WTC11 (cell line): ENCODE data around the gene DOK5. TPM values are rescaled to one million over a fixed set of nuclear protein-coding genes. Genes with fewer than 3 reads are reported as not detected.

Experiments used
- ATAC-seq: fragments of 200-7000 bp; cut with Tn5 transposase; 2 replicates; pipeline ENCODE4 v1.10.0; 2021; ENCODE audit warnings: mild to moderate bottlenecking, moderate library complexity
- CTCF ChIA-PET: fragments of 300-600 bp; sonication (Branson Sonifier 250); formaldehyde crosslinking; loops from one replicate; lab custom pipeline; 2021; ENCODE audit warnings: antibody characterized with exemption; lab: Charles Lee
- POLR2A ChIA-PET: fragments of 350-600 bp; sonication (Branson Sonifier 250); formaldehyde crosslinking; loops from one replicate; lab custom pipeline; 2021; ENCODE audit warnings: antibody characterized with exemption; lab: Charles Lee
- DNase-seq: peaks from one replicate; pipeline ENCODE4 v3.0.0; 2021; ENCODE audit warnings: low spot score
- H3K27ac Mint-ChIP-seq: 2 replicates; pipeline ENCODE4 v1.8.0; 2021; ENCODE audit warnings: mixed read lengths
- H3K27me3 Mint-ChIP-seq: 2 replicates; pipeline ENCODE4 v1.8.0; 2021; ENCODE audit warnings: low read depth, mild to moderate bottlenecking, moderate library complexity, mixed read lengths
- H3K36me3 Mint-ChIP-seq: 2 replicates; pipeline ENCODE4 v1.8.0; 2021; ENCODE audit warnings: mixed read lengths
- H3K4me1 Mint-ChIP-seq: 2 replicates; pipeline ENCODE4 v1.8.0; 2022; ENCODE audit warnings: mixed read lengths
- H3K4me3 Mint-ChIP-seq: 2 replicates; pipeline ENCODE4 v1.8.0; 2021; ENCODE audit warnings: mild to moderate bottlenecking, moderate library complexity, mixed read lengths
- H3K9me3 Mint-ChIP-seq: 2 replicates; pipeline ENCODE4 v1.8.0; 2021; ENCODE audit warnings: mixed read lengths
- CREB1 ChIP-seq: sonication (generic); formaldehyde crosslinking; IDR thresholded peaks from 2 replicates; pipeline ENCODE4 v1.8.0; 2023; ENCODE audit warnings: mild to moderate bottlenecking, missing genetic modification reagents
- EMX1 ChIP-seq: fragments of 250-450 bp; sonication (Bioruptor Pico); IDR thresholded peaks from 2 replicates; pipeline ENCODE4 v1.8.0; 2021; ENCODE audit warnings: mild to moderate bottlenecking
- GABPB1 ChIP-seq: sonication (generic); formaldehyde crosslinking; IDR thresholded peaks from 2 replicates; pipeline ENCODE4 v1.8.1; 2023; ENCODE audit warnings: mild to moderate bottlenecking, missing genetic modification reagents
- HMGA2 ChIP-seq: fragments of 250-450 bp; sonication (Bioruptor Pico); IDR thresholded peaks from 2 replicates; pipeline ENCODE4 v1.4.0; 2021; ENCODE audit warnings: mild to moderate bottlenecking, moderate library complexity
- NFE2L1 ChIP-seq: sonication (generic); formaldehyde crosslinking; IDR thresholded peaks from 2 replicates; pipeline ENCODE4 v1.8.1; 2023; ENCODE audit warnings: missing genetic modification reagents
- NR3C1 ChIP-seq: sonication (generic); formaldehyde crosslinking; conservative IDR thresholded peaks from 2 replicates; pipeline ENCODE4 v1.8.1; 2023; ENCODE audit warnings: low read depth, mild to moderate bottlenecking, missing genetic modification reagents
- PRRX2 ChIP-seq: fragments of 250-450 bp; sonication (Bioruptor Pico); IDR thresholded peaks from 2 replicates; pipeline ENCODE4 v1.8.0; 2021; ENCODE audit warnings: mild to moderate bottlenecking
- SMAD3 ChIP-seq: sonication (generic); formaldehyde crosslinking; IDR thresholded peaks from 2 replicates; pipeline ENCODE4 v1.8.0; 2022; ENCODE audit warnings: missing genetic modification reagents, mild to moderate bottlenecking, borderline replicate concordance
- SOX15 ChIP-seq: fragments of 250-450 bp; sonication (Bioruptor Pico); IDR thresholded peaks from 2 replicates; pipeline ENCODE4 v1.9.0; 2021; ENCODE audit warnings: mild to moderate bottlenecking
- SP1 ChIP-seq: sonication (generic); formaldehyde crosslinking; conservative IDR thresholded peaks from 2 replicates; pipeline ENCODE4 v1.8.1; 2022; ENCODE audit warnings: missing genetic modification reagents
- ZNF121 ChIP-seq: sonication (generic); formaldehyde crosslinking; IDR thresholded peaks from 2 replicates; pipeline ENCODE4 v1.8.0; 2023; ENCODE audit warnings: missing genetic modification reagents
- ZNF219 ChIP-seq: sonication (generic); formaldehyde crosslinking; IDR thresholded peaks from 2 replicates; pipeline ENCODE4 v1.8.0; 2023; ENCODE audit warnings: missing genetic modification reagents, mild to moderate bottlenecking, borderline replicate concordance
- total RNA-seq: library from RNA; stranded (reverse); gene quantifications from 3 replicates; pipeline ENCODE4 v1.2.3, GENCODE V29; 2021
- TF ChIP-seq, protein P1 (sequence below): sonication (generic); formaldehyde crosslinking; IDR thresholded peaks from 2 replicates; pipeline ENCODE4 v1.8.0; 2023; ENCODE audit warnings: missing genetic modification reagents, mild to moderate bottlenecking, borderline replicate concordance
- TF ChIP-seq, protein P2 (sequence below): sonication (generic); formaldehyde crosslinking; IDR thresholded peaks from 2 replicates; pipeline ENCODE4 v1.8.1; 2023; ENCODE audit warnings: mild to moderate bottlenecking, moderate library complexity, missing genetic modification reagents
- TF ChIP-seq, protein P3 (sequence below): sonication (generic); formaldehyde crosslinking; IDR thresholded peaks from 2 replicates; pipeline ENCODE4 v1.8.0; 2022; ENCODE audit warnings: mild to moderate bottlenecking, missing genetic modification reagents
- TF ChIP-seq, protein P4 (sequence below): sonication (generic); formaldehyde crosslinking; IDR thresholded peaks from 2 replicates; pipeline ENCODE4 v1.8.1; 2022; ENCODE audit warnings: missing genetic modification reagents, borderline replicate concordance
- TF ChIP-seq, protein P5 (sequence below): sonication (generic); formaldehyde crosslinking; IDR thresholded peaks from 2 replicates; pipeline ENCODE4 v1.8.1; 2022; ENCODE audit warnings: mild to moderate bottlenecking, missing genetic modification reagents, moderate library complexity, borderline replicate concordance

DOK5 gene
- total RNA-seq, 1 experiment from 2014 or later: 10.1 TPM

DNA sequence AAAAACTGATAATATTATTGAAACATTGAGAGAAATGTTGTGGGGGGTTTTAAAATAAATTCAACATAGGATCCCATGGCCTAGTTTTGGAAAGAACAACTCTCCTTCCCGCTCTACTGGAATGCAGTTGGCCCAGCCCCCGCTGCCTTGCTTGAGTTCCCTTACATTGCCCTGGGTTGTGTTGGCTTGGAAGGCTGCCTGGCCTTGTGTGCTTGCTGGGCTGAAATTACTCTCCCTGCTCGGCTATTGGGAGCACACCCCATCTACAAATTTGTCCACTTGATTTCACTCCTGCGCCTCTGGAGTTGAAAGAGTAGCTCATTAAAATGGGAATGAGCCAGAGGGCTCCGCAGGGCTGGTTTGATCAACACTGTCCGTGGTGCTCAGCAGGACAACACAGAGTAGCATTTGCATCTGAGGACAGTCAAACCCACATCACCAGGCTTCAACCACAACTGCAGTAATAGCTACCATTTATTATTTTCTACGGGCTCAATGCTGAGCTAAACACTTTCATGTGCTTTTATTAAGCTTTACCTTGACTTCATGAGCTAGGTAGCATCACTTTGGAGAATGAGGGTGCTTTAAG, 35.2 kb downstream of the DOK5 start (continued):
- TF ChIP-seq, protein P1, sequence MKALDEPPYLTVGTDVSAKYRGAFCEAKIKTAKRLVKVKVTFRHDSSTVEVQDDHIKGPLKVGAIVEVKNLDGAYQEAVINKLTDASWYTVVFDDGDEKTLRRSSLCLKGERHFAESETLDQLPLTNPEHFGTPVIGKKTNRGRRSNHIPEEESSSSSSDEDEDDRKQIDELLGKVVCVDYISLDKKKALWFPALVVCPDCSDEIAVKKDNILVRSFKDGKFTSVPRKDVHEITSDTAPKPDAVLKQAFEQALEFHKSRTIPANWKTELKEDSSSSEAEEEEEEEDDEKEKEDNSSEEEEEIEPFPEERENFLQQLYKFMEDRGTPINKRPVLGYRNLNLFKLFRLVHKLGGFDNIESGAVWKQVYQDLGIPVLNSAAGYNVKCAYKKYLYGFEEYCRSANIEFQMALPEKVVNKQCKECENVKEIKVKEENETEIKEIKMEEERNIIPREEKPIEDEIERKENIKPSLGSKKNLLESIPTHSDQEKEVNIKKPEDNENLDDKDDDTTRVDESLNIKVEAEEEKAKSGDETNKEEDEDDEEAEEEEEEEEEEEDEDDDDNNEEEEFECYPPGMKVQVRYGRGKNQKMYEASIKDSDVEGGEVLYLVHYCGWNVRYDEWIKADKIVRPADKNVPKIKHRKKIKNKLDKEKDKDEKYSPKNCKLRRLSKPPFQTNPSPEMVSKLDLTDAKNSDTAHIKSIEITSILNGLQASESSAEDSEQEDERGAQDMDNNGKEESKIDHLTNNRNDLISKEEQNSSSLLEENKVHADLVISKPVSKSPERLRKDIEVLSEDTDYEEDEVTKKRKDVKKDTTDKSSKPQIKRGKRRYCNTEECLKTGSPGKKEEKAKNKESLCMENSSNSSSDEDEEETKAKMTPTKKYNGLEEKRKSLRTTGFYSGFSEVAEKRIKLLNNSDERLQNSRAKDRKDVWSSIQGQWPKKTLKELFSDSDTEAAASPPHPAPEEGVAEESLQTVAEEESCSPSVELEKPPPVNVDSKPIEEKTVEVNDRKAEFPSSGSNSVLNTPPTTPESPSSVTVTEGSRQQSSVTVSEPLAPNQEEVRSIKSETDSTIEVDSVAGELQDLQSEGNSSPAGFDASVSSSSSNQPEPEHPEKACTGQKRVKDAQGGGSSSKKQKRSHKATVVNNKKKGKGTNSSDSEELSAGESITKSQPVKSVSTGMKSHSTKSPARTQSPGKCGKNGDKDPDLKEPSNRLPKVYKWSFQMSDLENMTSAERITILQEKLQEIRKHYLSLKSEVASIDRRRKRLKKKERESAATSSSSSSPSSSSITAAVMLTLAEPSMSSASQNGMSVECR: no peak
- TF ChIP-seq SP1 (CRISPR knock-in tag): no peak
- TF ChIP-seq, protein P2, sequence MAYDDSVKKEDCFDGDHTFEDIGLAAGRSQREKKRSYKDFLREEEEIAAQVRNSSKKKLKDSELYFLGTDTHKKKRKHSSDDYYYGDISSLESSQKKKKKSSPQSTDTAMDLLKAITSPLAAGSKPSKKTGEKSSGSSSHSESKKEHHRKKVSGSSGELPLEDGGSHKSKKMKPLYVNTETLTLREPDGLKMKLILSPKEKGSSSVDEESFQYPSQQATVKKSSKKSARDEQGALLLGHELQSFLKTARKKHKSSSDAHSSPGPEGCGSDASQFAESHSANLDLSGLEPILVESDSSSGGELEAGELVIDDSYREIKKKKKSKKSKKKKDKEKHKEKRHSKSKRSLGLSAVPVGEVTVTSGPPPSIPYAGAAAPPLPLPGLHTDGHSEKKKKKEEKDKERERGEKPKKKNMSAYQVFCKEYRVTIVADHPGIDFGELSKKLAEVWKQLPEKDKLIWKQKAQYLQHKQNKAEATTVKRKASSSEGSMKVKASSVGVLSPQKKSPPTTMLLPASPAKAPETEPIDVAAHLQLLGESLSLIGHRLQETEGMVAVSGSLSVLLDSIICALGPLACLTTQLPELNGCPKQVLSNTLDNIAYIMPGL (CRISPR knock-in tag): no peak
- TF ChIP-seq, protein P3, sequence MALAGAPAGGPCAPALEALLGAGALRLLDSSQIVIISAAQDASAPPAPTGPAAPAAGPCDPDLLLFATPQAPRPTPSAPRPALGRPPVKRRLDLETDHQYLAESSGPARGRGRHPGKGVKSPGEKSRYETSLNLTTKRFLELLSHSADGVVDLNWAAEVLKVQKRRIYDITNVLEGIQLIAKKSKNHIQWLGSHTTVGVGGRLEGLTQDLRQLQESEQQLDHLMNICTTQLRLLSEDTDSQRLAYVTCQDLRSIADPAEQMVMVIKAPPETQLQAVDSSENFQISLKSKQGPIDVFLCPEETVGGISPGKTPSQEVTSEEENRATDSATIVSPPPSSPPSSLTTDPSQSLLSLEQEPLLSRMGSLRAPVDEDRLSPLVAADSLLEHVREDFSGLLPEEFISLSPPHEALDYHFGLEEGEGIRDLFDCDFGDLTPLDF (CRISPR knock-in tag): no peak

DNA sequence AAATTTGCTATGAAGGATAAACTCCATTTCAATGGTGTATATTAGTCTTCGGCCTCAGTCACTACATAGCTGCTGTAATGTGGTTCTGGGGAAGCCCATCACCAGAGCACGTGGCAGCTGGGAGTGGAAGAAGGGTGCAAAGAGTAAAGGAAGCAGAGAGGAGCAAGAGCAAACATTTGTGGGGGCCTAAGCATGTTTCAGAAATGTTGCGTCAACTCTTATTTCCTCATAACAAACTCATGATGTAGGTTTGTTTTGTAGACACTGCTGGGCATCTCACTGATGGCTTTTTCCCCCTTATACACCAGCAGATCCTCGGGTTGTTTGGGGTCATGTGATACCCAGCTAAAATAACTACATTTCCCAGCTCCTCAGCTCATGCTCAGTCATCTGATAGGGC, 37.3 kb downstream of the DOK5 start:
- Mint-ChIP-seq H3K36me3 (peaks cover 7% of the 10 kb centered on the region), H3K4me3 (no peak overlapping the region), H3K27ac (no peak overlapping the region), H3K27me3 (no peaks in the 10 kb centered on the region), H3K4me1 (peaks cover 54% of the 10 kb centered on the region), H3K9me3 (peaks cover 13% of the 10 kb centered on the region)
- TF ChIP-seq NFE2L1 (CRISPR knock-in tag) (no peak), PRRX2 (CRISPR knock-in tag) (no peak), HMGA2 (CRISPR knock-in tag) (no peak), GABPB1 (CRISPR knock-in tag) (peak; percentile 74), NR3C1 (CRISPR knock-in tag) (no peak), SOX15 (no peak)
- DNase-seq (no peak), ATAC-seq (no peak)
- CTCF ChIA-PET: no interaction called here
- POLR2A ChIA-PET: no interaction called here

DNA sequence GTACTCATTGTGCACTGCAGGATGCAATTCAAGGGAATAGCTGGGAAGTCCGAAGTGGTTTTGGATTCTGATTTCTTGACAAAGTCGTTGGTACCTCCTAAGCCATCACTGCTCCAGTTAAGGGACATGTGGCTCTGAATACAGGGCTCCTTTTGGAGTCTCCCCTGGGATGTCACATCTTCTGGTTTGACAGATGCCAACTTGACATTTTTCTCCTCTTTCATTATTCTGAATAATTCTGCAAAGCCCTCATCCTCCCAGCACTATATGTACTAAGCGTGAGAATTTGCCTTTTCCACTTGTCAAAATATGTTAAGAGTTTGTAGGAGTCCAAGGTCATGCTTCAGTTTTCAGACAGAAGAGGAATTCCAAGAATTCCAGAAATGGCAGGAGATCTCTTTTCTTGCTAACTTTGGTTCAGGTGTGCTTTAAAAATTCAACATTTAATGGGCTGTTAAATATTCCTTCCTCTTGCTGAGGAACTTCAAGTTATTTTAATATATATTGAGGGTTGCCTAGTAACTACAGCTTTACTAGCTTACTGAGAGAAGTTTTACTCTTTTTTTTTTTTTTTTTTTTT, 38.7 kb downstream of the DOK5 start:
- peaks cover 54% of the 10 kb centered on the region for H3K4me1 Mint-ChIP-seq
- H3K27me3 Mint-ChIP-seq: no peaks in the 10 kb centered on the region
- peaks cover 18% of the 10 kb centered on the region for H3K9me3 Mint-ChIP-seq
- H3K27ac Mint-ChIP-seq: peak overlapping the region; percentile 67
- H3K36me3 Mint-ChIP-seq: peaks cover 12% of the 10 kb centered on the region
- ChIA-PET CTCF (no interaction called here), POLR2A (no interaction called here)
- DNase-seq: no peak
- no peak overlapping the region for H3K4me3 Mint-ChIP-seq
- ATAC-seq: no peak
- no peak for TF ChIP-seq SMAD3 (CRISPR knock-in tag)
- TF ChIP-seq ZNF219: no peak
- TF ChIP-seq, protein P4, sequence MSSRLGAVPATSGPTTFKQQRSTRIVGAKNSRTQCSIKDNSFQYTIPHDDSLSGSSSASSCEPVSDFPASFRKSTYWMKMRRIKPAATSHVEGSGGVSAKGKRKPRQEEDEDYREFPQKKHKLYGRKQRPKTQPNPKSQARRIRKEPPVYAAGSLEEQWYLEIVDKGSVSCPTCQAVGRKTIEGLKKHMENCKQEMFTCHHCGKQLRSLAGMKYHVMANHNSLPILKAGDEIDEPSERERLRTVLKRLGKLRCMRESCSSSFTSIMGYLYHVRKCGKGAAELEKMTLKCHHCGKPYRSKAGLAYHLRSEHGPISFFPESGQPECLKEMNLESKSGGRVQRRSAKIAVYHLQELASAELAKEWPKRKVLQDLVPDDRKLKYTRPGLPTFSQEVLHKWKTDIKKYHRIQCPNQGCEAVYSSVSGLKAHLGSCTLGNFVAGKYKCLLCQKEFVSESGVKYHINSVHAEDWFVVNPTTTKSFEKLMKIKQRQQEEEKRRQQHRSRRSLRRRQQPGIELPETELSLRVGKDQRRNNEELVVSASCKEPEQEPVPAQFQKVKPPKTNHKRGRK (CRISPR knock-in tag): no peak
- no peak for TF ChIP-seq ZNF121 (CRISPR knock-in tag)
- TF ChIP-seq, protein P5, sequence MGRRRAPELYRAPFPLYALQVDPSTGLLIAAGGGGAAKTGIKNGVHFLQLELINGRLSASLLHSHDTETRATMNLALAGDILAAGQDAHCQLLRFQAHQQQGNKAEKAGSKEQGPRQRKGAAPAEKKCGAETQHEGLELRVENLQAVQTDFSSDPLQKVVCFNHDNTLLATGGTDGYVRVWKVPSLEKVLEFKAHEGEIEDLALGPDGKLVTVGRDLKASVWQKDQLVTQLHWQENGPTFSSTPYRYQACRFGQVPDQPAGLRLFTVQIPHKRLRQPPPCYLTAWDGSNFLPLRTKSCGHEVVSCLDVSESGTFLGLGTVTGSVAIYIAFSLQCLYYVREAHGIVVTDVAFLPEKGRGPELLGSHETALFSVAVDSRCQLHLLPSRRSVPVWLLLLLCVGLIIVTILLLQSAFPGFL (CRISPR knock-in tag): no peak
- TF ChIP-seq, protein P2 (CRISPR knock-in tag): no peak
- no peak for TF ChIP-seq EMX1 (CRISPR knock-in tag)
- no peak for TF ChIP-seq CREB1 (CRISPR knock-in tag)
